Heart right ventricle (tissue), 16 donors: ENCODE results near the gene ADARB1. TPM values are rescaled to one million over a fixed set of nuclear protein-coding genes. Genes with fewer than 3 reads are reported as not detected.

Source experiments
- ATAC-seq, 8 donors: fragments of 200-7000 bp; cut with Tn5 transposase; one replicate each; pipeline ENCODE4 v1.9.1; 2020; ENCODE audit warnings: mild to moderate bottlenecking in 8 of 8, moderate library complexity in 8 of 8, moderate number of reproducible peaks in 1 of 8
- DNase-seq, 2 donors: peaks; one replicate each; pipeline ENCODE4 v3.0.0-alpha.2; 2020
- H3K27ac ChIP-seq, 10 donors: fragments of 200-600 bp; sonication (generic) in 2 of 10; one replicate each; pipeline versions ENCODE4 v1.5.0 to v1.8.0; 2020 to 2022; ENCODE audit warnings: mild to moderate bottlenecking in 3 of 10
- H3K27me3 ChIP-seq, 7 donors: fragments of 200-600 bp; one replicate each; pipeline ENCODE4 v1.8.0; 2021 to 2022; ENCODE audit warnings: mild to moderate bottlenecking in 2 of 7
- H3K36me3 ChIP-seq, 9 donors: fragments of 200-600 bp; sonication (generic) in 1 of 9; one replicate each; pipeline versions ENCODE4 v1.5.0 to v1.8.0; 2020 to 2022; ENCODE audit warnings: mild to moderate bottlenecking in 2 of 9
- H3K4me1 ChIP-seq, 9 donors: fragments of 200-600 bp; sonication (generic) in 1 of 9; one replicate each; pipeline versions ENCODE4 v1.5.0 to v1.8.0; 2020 to 2022; ENCODE audit warnings: mild to moderate bottlenecking in 4 of 9
- H3K4me3 ChIP-seq, 10 donors: fragments of 200-600 bp; sonication (generic) in 2 of 10; one replicate each; pipeline versions ENCODE4 v1.5.0 to v1.8.0; 2020 to 2022; ENCODE audit warnings: mild to moderate bottlenecking in 7 of 10, moderate library complexity in 2 of 10
- H3K9me3 ChIP-seq, 11 donors: fragments of 200-600 bp in 10 of 11; sonication (generic) in 2 of 11; one replicate each; pipeline versions ENCODE4 v1.5.0 to v1.8.0; 2013 to 2022; ENCODE audit warnings: mild to moderate bottlenecking in 2 of 11, control low read depth in 1 of 11, moderate library complexity in 1 of 11
- CTCF ChIP-seq, 9 donors: fragments of 200-600 bp; sonication (generic) in 2 of 9; IDR thresholded peaks; one replicate each; pipeline versions ENCODE4 v1.5.0 to v1.8.0; 2021 to 2022; ENCODE audit warnings: antibody characterized with exemption in 9 of 9, mild to moderate bottlenecking in 5 of 9, moderate library complexity in 1 of 9
- WGBS, 2 donors: extraction: QIAGEN DNeasy Blood & Tissue Kit; methylation state at CpG; one replicate each; pipeline ENCODE4 v1.1.7; 2013; ENCODE audit warnings: inconsistent platforms in 1 of 2; 5-methylcytosine and 5-hydroxymethylcytosine counted together
- intact Hi-C, 10 donors: fragments of 100-400 bp; cut with DNase I; formaldehyde crosslinking; loops; one replicate each; pipeline versions ENCODE4 v1.11.1 to v1.14.2; 2022
- polyA plus RNA-seq, 2 donors: library from polyadenylated mRNA; stranded (reverse); fragments of 200-250 nt; gene quantifications; one replicate each; pipeline ENCODE4 v1.2.3, GENCODE V29; 2013
- total RNA-seq, 10 donors: library from RNA; stranded (reverse); fragmentation: NEBNext Ultra II Directional in 3 of 10; extraction: Animal tissue kit (Norgen Biotek cat#: 25700) in 3 of 10; gene quantifications; one replicate each; pipeline versions ENCODE4 v1.2.1 to v1.2.4, GENCODE V29; 2021 to 2023
- donor health status: Arrhythmogenic right ventricular cardiomyopathy.
- donor health status: ischemic (EF 13 %, LVEDD 7.1; RV severe dilation, severe dysfunction).
- donor health status: healthy with polysubstance abuse.
- donor health status: DM: no; HTN: yes; CAD: no.
- donor health status: DM: no; HTN: no; CAD: no.
- donor health status: ischemic (EF 25% LVEDD 6.9; RV normal size, moderate dysfunction).
- donor health status: ischemic (EF 25% LVEDD 5.7; RV mildly dilated, moderate dysfunction).
- donor health status: healthy.
- donor health status: DM: yes; HTN: yes; CAD: no.
- donor health status: Ischemic cardiomyopathy.
- donor health status: ischemic (EF 35%, LVEDD 5.7; RV mildly dilated, moderate dysfunction).
- donor health status: nonischemic (EF 11% LVEDD 7.7; RV severe dilation, severe dysfunction).
- donor health status: DM: yes; HTN: yes; CAD: no.
- donor health status: PGD.
- donor health status: ischemic (EF 29% LVEDD 5.4; RV normal size, mild dysfunction).
- donor health status: nonischemic (EF 23%, LVEDD 6.1; RV moderate dilation, normal function).

Gene ADARB1
- total and polyA plus RNA-seq, 12 donors, result 7.4 to 21.2 (median 13.5) TPM

- Histone ChIP-seq H3K36me3 (peaks cover 0 to 7% (median 0%) of the 10 kb centered on the region in 9 donors), H3K4me1 (peaks cover 0 to 56% (median 36%) of the 10 kb centered on the region in 9 donors), H3K27me3 (no peaks in the 10 kb centered on the region), H3K4me3 (no peak overlapping the region), H3K9me3 (no peaks in the 10 kb centered on the region), H3K27ac (no peak overlapping the region)
- ATAC-seq, result no peak
- DNase-seq, result no peak
- TF ChIP-seq CTCF (IDR thresholded peaks at IDR 0.05), result no peak
- 93 to 94% methylated on average over 15 of the region's 15 CpGs for WGBS, 2 donors
- intact Hi-C loops, result loop anchor here in 1 of 10 donors (5.0 kb wide), 1 partner anchor 36 kb away; no protein-coding TSS in a partner anchor
These were observed 12.1 kb downstream of the ADARB1 start for GRCh38 chr21:45086337-45086958.

- no peaks in the 10 kb centered on the region for H3K9me3 ChIP-seq
- DNase-seq, result no peak
- H3K36me3 ChIP-seq, result no peaks in the 10 kb centered on the region
- no peak for TF ChIP-seq CTCF (IDR thresholded peaks at IDR 0.05)
- H3K4me1 ChIP-seq, result peaks cover 0 to 58% (median 44%) of the 10 kb centered on the region in 9 donors
- no peaks in the 10 kb centered on the region for H3K27me3 ChIP-seq
- intact Hi-C loops, result loop anchor here in 1 of 10 donors (5.0 kb wide), 1 partner anchor 35 kb away; no protein-coding TSS in a partner anchor
- H3K4me3 ChIP-seq, result no peak overlapping the region
- 88 to 92% methylated on average over 10 of the region's 10 CpGs for WGBS, 2 donors
- no peak overlapping the region for H3K27ac ChIP-seq
- ATAC-seq, result peak in 2 of 8 donors; percentile 32 to 45
These were observed 12.8 kb downstream of the ADARB1 start for GRCh38 chr21:45087022-45087823.

GRCh38 chr21:45088116-45088515 lies 13.7 kb downstream of the ADARB1 start:
- peaks cover 0 to 62% (median 43%) of the 10 kb centered on the region in 9 donors for H3K4me1 ChIP-seq

More at GRCh38 chr21:45088116-45088515, 13.7 kb downstream of the ADARB1 start:
- ATAC-seq (no peak), DNase-seq (no peak)
- H3K9me3 ChIP-seq, result no peaks in the 10 kb centered on the region
- H3K36me3 ChIP-seq, result no peaks in the 10 kb centered on the region
- no peak for TF ChIP-seq CTCF (IDR thresholded peaks at IDR 0.05)
- H3K4me3 ChIP-seq, result no peak overlapping the region
- 95 to 99% methylated on average over 4 of the region's 4 CpGs for WGBS, 2 donors
- H3K27me3 ChIP-seq, result no peaks in the 10 kb centered on the region
- H3K27ac ChIP-seq, result no peak overlapping the region
- intact Hi-C loops, result loop anchor here in 1 of 10 donors (5.0 kb wide), 1 partner anchor 34 kb away; no protein-coding TSS in a partner anchor
